ENCODE measurements around the gene CCDC192.
A peak's percentile ranks its signal among the peaks of the same experiment; 100 is the strongest.

CCDC192 gene

DNA sequence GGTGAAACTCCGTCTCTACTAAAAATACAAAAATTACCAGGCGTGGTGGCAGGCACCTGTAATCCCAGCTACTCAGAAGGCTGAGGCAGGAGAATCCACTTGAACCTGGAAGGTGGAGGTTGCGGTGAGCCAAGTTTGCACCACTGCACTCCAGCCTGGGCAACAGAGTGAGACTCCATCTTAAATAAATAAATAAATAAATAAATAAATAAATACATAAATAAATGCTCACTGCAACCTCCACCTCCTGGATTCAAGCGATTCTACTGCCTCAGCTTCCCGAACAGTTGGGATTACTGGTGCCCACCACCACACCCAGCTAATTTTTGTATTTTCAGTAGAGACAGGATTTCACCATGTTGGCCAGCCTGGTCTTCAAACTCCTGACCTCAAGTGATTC lies 144.4 kb downstream of the CCDC192 start (continued):
- TF ChIP-seq, protein P1, sequence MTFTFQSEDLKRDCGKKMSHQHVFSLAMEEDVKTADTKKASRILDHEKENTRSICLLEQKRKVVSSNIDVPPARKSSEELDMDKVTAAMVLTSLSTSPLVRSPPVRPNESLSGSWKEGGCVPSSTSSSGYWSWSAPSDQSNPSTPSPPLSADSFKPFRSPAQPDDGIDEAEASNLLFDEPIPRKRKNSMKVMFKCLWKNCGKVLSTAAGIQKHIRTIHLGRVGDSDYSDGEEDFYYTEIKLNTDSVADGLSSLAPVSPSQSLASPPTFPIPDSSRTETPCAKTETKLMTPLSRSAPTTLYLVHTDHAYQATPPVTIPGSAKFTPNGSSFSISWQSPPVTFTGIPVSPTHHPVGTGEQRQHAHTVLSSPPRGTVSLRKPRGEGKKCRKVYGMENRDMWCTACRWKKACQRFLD (tag by site-specific recombination; IDR thresholded peaks at IDR 0.05) = 0 out of 2 replicates have a peak, but pooled peaks have one; percentile 49
- TF ChIP-seq ZXDB (tag by site-specific recombination; IDR thresholded peaks at IDR 0.05) (0 out of 2 replicates have a peak, but pooled peaks have one; percentile 15), ZBTB11 (tag by site-specific recombination; conservative IDR thresholded peaks at IDR 0.05; ENCODE audit: low read depth) (peak; percentile 34; the same call in 1 of the 2 replicates), REST (tag by site-specific recombination; IDR thresholded peaks at IDR 0.05) (peak; percentile 57; the same call in 1 of the 2 replicates), ZNF560 (tag by site-specific recombination; IDR thresholded peaks at IDR 0.05; ENCODE audit: borderline replicate concordance) (0 out of 2 replicates have a peak, but pooled peaks have one; percentile 28), ZNF341 (tag by site-specific recombination; IDR thresholded peaks at IDR 0.05; ENCODE audit: low read depth) (peak; percentile 14; the same call in 1 of the 2 replicates), ZNF623 (tag by site-specific recombination; IDR thresholded peaks at IDR 0.05) (peak; percentile 37), ZBTB8A (tag by site-specific recombination; IDR thresholded peaks at IDR 0.05) (peak; percentile 47; the same call in 1 of the 2 replicates), ZNF426 (tag by site-specific recombination; IDR thresholded peaks at IDR 0.05) (peak; percentile 62), ZNF394 (tag by site-specific recombination; IDR thresholded peaks at IDR 0.05; ENCODE audit: borderline replicate concordance) (peak; percentile 67; the same call in 1 of the 2 replicates), ZNF140 (tag by site-specific recombination; IDR thresholded peaks at IDR 0.05) (peak; percentile 57; the same call in 1 of the 2 replicates)

GRCh38 chr5:127848098-127848497 lies 144.9 kb downstream of the CCDC192 start:
- POLR2A ChIA-PET = no interaction called here

More at GRCh38 chr5:127848098-127848497, 144.9 kb downstream of the CCDC192 start:
- H3K4me1 ChIP-seq (ENCODE audit: control insufficient read depth, insufficient read depth, low read length) = peaks cover 10% of the 10 kb centered on the region
- H3K9me3 ChIP-seq (ENCODE audit: control insufficient read depth, insufficient read depth, low read depth, low read length) = no peaks in the 10 kb centered on the region
- CTCF ChIA-PET = no interaction called here
- H3K27ac ChIP-seq (ENCODE audit: extremely low read depth, low read depth, low read length) = no peak overlapping the region
- TF ChIP-seq ZNF707 (tag by site-specific recombination; IDR thresholded peaks at IDR 0.05) (no peak), ZNF16 (tag by site-specific recombination; IDR thresholded peaks at IDR 0.05; ENCODE audit: low read depth) (no peak), ZNF311 (tag by site-specific recombination; IDR thresholded peaks at IDR 0.05; ENCODE audit: borderline replicate concordance) (no peak), ZSCAN23 (tag by site-specific recombination; IDR thresholded peaks at IDR 0.05) (no peak), ZNF292 (tag by site-specific recombination; IDR thresholded peaks at IDR 0.05; ENCODE audit: borderline replicate concordance, low read depth) (no peak), ZNF776 (tag by site-specific recombination; IDR thresholded peaks at IDR 0.05; ENCODE audit: borderline replicate concordance) (no peak), ZNF324 (tag by site-specific recombination; IDR thresholded peaks at IDR 0.05) (no peak), PRDM2 (tag by site-specific recombination; IDR thresholded peaks at IDR 0.05; ENCODE audit: borderline replicate concordance) (no peak), ZNF112 (tag by site-specific recombination; IDR thresholded peaks at IDR 0.05) (no peak), ZSCAN30 (tag by site-specific recombination; IDR thresholded peaks at IDR 0.05) (no peak)
- no peak overlapping the region for H3K4me3 ChIP-seq (ENCODE audit: low read depth, low read length)
- no peaks in the 10 kb centered on the region for H3K36me3 ChIP-seq (ENCODE audit: control insufficient read depth in 2 of 2, insufficient read depth in 1 of 2, low read length in 2 of 2)
